Esophagus squamous epithelium (tissue), 4 donors: Measurements from ENCODE around the gene BEND4.

Experiments used
- POLR2A ChIP-seq, 4 donors: fragments of 450-650 bp; IDR thresholded peaks; one replicate each; pipeline ENCODE4 v1.6.1; 2017; ENCODE audit warnings: antibody characterized with exemption in 4 of 4, mild to moderate bottlenecking in 4 of 4, moderate library complexity in 3 of 4
- TF ChIP-seq, protein P1 (sequence below), 6 experiments: fragments of 450-650 bp in 4 of 6; fragments of 200-600 bp in 2 of 6; sonication (generic) in 2 of 6; IDR thresholded peaks; one replicate each; pipeline ENCODE4 v1.5.1; 2016 to 2019; ENCODE audit warnings: antibody characterized with exemption in 6 of 6, mild to moderate bottlenecking in 4 of 6, moderate library complexity in 4 of 6

- TF ChIP-seq, protein P1, sequence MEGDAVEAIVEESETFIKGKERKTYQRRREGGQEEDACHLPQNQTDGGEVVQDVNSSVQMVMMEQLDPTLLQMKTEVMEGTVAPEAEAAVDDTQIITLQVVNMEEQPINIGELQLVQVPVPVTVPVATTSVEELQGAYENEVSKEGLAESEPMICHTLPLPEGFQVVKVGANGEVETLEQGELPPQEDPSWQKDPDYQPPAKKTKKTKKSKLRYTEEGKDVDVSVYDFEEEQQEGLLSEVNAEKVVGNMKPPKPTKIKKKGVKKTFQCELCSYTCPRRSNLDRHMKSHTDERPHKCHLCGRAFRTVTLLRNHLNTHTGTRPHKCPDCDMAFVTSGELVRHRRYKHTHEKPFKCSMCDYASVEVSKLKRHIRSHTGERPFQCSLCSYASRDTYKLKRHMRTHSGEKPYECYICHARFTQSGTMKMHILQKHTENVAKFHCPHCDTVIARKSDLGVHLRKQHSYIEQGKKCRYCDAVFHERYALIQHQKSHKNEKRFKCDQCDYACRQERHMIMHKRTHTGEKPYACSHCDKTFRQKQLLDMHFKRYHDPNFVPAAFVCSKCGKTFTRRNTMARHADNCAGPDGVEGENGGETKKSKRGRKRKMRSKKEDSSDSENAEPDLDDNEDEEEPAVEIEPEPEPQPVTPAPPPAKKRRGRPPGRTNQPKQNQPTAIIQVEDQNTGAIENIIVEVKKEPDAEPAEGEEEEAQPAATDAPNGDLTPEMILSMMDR (IDR thresholded peaks at IDR 0.05) = no peak
- no peak for TF ChIP-seq POLR2A (IDR thresholded peaks at IDR 0.05)
Observed at GRCh38 chr4:42151568-42152506, 618 bp downstream of the BEND4 start.
